Ovary (tissue), 9 donors: ENCODE data around the gene RACK1. TPM values are rescaled to one million over a fixed set of nuclear protein-coding genes. Genes with fewer than 3 reads are reported as not detected.

Experiments used
- DNase-seq, 5 donors: peaks; one replicate each; pipeline ENCODE4 v3.0.0-alpha.2; 2019 to 2020
- H3K27ac ChIP-seq, 2 donors: fragments of 200-600 bp; one replicate each; pipeline versions ENCODE4 v1.5.1 to v1.8.0; 2019 to 2022
- H3K27me3 ChIP-seq: fragments of 200-600 bp; one replicate; pipeline ENCODE4 v1.8.0; 2022
- H3K36me3 ChIP-seq: fragments of 200-600 bp; sonication (generic); one replicate; pipeline ENCODE4 v1.5.1; 2019
- H3K4me1 ChIP-seq: one replicate; pipeline ENCODE4 v1.8.1; 2013; ENCODE audit warnings: mild to moderate bottlenecking, moderate library complexity; ENCODE audit not compliant: insufficient read depth
- H3K4me3 ChIP-seq: fragments of 200-600 bp; sonication (generic); one replicate; pipeline ENCODE4 v1.5.1; 2017
- H3K9me3 ChIP-seq, 2 donors: fragments of 200-600 bp in 1 of 2; sonication (generic) in 1 of 2; one replicate each; pipeline versions ENCODE4 v1.5.1 to v1.8.1; 2013 to 2019; ENCODE audit warnings: mild to moderate bottlenecking in 1 of 2, moderate library complexity in 1 of 2
- EP300 ChIP-seq: sonication (generic); formaldehyde crosslinking; IDR thresholded peaks from one replicate; pipeline ENCODE4 v1.6.1; 2017; ENCODE audit warnings: antibody characterized with exemption
- POLR2A ChIP-seq: fragments of 450-650 bp; IDR thresholded peaks from one replicate; pipeline ENCODE4 v1.6.1; 2017; ENCODE audit warnings: antibody characterized with exemption, mild to moderate bottlenecking, moderate library complexity
- WGBS, 3 donors: extraction: QIAGEN DNeasy Blood & Tissue Kit in 1 of 3; methylation state at CpG; one replicate each; pipeline versions ENCODE4 v1.1.5 to v1.1.7; 2013 to 2017; 5-methylcytosine and 5-hydroxymethylcytosine counted together
- intact Hi-C, 4 donors: fragments of 100-400 bp; cut with DNase I; formaldehyde crosslinking; loops; one replicate each; pipeline versions ENCODE4 v1.11.0 to v1.15.1; 2022 to 2023
- polyA plus RNA-seq, 2 donors: library from polyadenylated mRNA; stranded (reverse); fragments of 200-250 nt in 1 of 2; fragments of 350-450 nt in 1 of 2; fragmentation: Illumina TruSeq in 1 of 2; extraction: RNeasy Lipid Tissue Mini Kit (QIAGEN cat#74804) in 1 of 2; gene quantifications; one replicate each; pipeline ENCODE4 v1.2.3, GENCODE V29; 2013 to 2014
- total RNA-seq, 7 donors: library from RNA; depleted of rRNA in 2 of 7; stranded (reverse); fragments of >200 nt in 2 of 7; fragmentation: NEBNext Ultra II Directional in 3 of 7; extraction: Animal tissue kit (Norgen Biotek cat#: 25700) in 3 of 7; gene quantifications; one replicate each; pipeline versions ENCODE4 v1.1.0 to v1.2.4, GENCODE V29; 2016 to 2023
- TF ChIP-seq, protein P1 (sequence below), 3 donors: fragments of 450-650 bp in 2 of 3; fragments of 200-600 bp in 1 of 3; IDR thresholded peaks; one replicate each; pipeline versions ENCODE4 v1.5.1 to v1.8.0; 2016 to 2022; ENCODE audit warnings: antibody characterized with exemption in 3 of 3, mild to moderate bottlenecking in 1 of 3
- donor health status: DM: no; HTN: no; CAD: no; lungs with moderate emphysema.
- donor health status: DM: no; HTN: no; CAD: no.
- donor health status: Bipolar disorder and iron deficiency.
- donor health status: DM: yes; HTN: yes; CAD: no.
- donor health status: DM: no; HTN: no; CAD: no.
- donor health status: DM: yes; HTN: yes; CAD: no.

The RACK1 gene
- total and polyA plus RNA-seq, 9 donors: 2,570 to 4,895 (median 3,203) TPM

DNA sequence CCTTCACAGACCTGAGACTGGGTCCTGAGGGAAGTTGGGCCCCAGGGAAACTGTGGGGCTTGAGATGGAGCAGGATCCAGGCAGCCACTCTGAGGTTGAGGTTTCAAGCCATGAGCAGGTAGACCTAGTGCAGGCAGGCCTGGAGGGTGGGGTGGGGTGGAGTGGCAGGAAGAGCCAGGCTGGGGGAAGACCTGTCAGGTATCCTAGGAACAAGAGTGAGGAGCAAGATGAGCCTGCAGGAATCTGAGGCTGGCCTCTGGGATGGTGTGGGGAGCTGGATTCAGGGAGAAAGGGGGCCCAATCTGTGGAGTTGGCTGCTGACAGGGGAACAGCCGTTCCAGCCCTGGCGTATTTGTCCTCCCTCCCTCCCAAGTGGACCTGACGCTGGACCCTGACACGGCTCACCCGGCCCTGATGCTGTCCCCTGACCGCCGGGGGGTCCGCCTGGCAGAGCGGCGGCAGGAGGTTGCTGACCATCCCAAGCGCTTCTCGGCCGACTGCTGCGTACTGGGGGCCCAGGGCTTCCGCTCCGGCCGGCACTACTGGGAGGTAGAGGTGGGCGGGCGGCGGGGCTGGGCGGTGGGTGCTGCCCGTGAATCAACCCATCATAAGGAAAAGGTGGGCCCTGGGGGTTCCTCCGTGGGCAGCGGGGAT, 9.8 kb downstream of the RACK1 start:
- Histone ChIP-seq H3K9me3 (no peaks in the 10 kb centered on the region), H3K27ac (no peak overlapping the region), H3K4me3 (no peak overlapping the region), H3K4me1 (no peaks in the 10 kb centered on the region), H3K36me3 (no peaks in the 10 kb centered on the region), H3K27me3 (no peaks in the 10 kb centered on the region)
- TF ChIP-seq POLR2A (no peak), EP300 (no peak)
- TF ChIP-seq, protein P1, sequence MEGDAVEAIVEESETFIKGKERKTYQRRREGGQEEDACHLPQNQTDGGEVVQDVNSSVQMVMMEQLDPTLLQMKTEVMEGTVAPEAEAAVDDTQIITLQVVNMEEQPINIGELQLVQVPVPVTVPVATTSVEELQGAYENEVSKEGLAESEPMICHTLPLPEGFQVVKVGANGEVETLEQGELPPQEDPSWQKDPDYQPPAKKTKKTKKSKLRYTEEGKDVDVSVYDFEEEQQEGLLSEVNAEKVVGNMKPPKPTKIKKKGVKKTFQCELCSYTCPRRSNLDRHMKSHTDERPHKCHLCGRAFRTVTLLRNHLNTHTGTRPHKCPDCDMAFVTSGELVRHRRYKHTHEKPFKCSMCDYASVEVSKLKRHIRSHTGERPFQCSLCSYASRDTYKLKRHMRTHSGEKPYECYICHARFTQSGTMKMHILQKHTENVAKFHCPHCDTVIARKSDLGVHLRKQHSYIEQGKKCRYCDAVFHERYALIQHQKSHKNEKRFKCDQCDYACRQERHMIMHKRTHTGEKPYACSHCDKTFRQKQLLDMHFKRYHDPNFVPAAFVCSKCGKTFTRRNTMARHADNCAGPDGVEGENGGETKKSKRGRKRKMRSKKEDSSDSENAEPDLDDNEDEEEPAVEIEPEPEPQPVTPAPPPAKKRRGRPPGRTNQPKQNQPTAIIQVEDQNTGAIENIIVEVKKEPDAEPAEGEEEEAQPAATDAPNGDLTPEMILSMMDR (IDR thresholded peaks at IDR 0.05): no peak
- intact Hi-C loops: no loop called here
- 79 to 93% (median 82%) methylated on average over 24 of the region's 24 CpGs for WGBS, 3 donors
- DNase-seq: no peak

DNA sequence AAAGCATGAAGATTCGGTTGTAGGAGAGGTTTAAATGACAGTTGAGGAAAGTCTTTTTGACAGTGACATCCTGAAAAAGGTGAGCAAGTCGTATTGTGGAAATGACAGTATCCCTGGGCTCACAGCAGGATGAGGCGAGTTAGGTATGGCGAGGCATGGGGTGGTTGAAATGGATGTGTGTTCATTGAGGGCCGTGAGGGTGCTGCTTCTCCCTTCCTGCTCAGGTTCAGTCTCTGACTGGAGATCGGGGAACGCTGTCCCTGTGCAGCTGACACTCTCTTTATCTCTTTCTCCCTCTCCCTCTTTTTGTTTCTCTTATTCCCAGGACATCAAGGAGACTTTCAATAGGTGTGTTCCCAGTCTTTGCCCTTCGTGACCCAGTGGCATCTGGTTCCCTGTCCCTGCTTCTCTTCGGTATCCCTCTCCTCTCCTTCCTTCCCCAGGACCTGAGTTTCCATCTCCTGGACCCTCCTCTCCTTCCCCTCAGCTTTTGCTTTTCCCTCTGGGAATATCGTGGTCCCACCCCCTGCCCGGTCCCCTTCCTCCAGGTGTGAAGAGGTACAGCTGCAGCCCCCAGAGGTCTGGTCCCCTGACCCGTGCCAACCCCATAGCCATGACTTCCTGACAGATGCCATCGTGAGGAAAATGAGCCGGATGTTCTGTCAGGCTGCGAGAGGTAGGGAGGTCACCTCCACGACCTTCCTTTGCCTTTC, 10.5 kb downstream of the RACK1 start:
- Histone ChIP-seq H3K36me3 (no peaks in the 10 kb centered on the region), H3K27ac (no peak overlapping the region), H3K4me1 (no peaks in the 10 kb centered on the region), H3K27me3 (no peaks in the 10 kb centered on the region), H3K4me3 (no peak overlapping the region), H3K9me3 (no peaks in the 10 kb centered on the region)
- DNase-seq: no peak
- WGBS, 3 donors: 73 to 74% (median 74%) methylated on average over 16 of the region's 16 CpGs
- no peak for TF ChIP-seq EP300
- TF ChIP-seq POLR2A: no peak
- TF ChIP-seq, protein P1 (IDR thresholded peaks at IDR 0.05): no peak
- intact Hi-C loops: no loop called here

DNA sequence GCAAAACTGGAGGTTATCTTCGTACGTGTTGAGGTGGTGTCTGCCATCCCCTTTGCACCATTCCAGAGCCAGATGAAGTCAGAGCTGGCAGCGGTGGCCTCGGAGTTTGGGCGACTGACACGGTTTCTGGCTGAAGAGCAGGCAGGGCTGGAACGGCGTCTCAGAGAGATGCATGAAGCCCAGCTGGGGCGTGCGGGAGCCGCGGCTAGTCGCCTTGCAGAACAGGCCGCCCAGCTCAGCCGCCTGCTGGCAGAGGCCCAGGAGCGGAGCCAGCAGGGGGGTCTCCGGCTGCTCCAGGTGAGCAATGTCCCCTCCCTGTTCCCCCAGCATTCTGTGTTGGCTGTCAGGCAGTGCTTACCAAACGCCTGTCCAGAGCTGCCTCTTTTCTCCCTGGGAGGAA, 11.1 kb downstream of the RACK1 start:
- Histone ChIP-seq H3K27ac (no peak overlapping the region), H3K27me3 (no peaks in the 10 kb centered on the region), H3K9me3 (no peaks in the 10 kb centered on the region), H3K36me3 (no peaks in the 10 kb centered on the region), H3K4me1 (no peaks in the 10 kb centered on the region), H3K4me3 (no peak overlapping the region)
- DNase-seq: no peak
- 79 to 83% (median 83%) methylated on average over 18 of the region's 18 CpGs for WGBS, 3 donors
- intact Hi-C loops: no loop called here
- no peak for TF ChIP-seq EP300
- TF ChIP-seq, protein P1 (IDR thresholded peaks at IDR 0.05): no peak
- no peak for TF ChIP-seq POLR2A

DNA sequence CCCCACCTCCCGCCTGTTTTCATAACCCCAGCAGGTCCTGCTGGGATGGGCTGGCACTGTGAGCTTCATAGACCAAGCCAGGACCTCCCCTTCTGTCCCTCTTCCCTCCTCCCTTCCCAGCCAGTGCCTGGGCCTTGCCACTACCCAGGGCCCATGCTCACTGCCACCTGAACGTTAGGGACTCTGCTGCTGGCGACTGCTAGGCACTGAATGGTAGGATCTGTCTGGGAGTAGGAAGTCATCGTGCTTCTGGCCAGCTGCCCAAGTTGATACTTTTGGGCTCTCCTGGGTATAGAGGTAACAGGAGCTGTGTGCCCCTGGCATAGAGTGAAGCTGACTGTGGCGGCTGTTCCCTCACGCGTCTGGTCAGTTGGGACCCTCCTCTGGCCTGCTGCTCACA, 12.3 kb downstream of the RACK1 start:
- no peaks in the 10 kb centered on the region for H3K4me1 ChIP-seq
- intact Hi-C loops: no loop called here
- H3K27ac ChIP-seq: no peak overlapping the region
- TF ChIP-seq POLR2A: no peak
- TF ChIP-seq, protein P1 (IDR thresholded peaks at IDR 0.05): no peak
- TF ChIP-seq EP300: no peak
- no peaks in the 10 kb centered on the region for H3K9me3 ChIP-seq
- 80 to 90% (median 87%) methylated on average over 7 of the region's 7 CpGs for WGBS, 3 donors
- no peak for DNase-seq
- H3K36me3 ChIP-seq: no peaks in the 10 kb centered on the region
- H3K4me3 ChIP-seq: no peak overlapping the region
- no peaks in the 10 kb centered on the region for H3K27me3 ChIP-seq
